Dendritic cell treated with granulocyte-macrophage colony-stimulating factor and Interleukin-4, amounts not matched to agents 40 ng/mL and 50 ng/mL, for 4 days (primary cell): ENCODE results near the gene MICU1.
"Not testable (repeated sequence)": the region's sequence is repeated elsewhere in the genome, so short reads cannot be mapped to it uniquely, and the experiment has no call there.

Experiments
- H3K27ac Mint-ChIP-seq: one replicate; pipeline ENCODE4 v1.8.0; 2022; ENCODE audit warnings: mild to moderate bottlenecking, mixed read lengths
- H3K27me3 Mint-ChIP-seq: one replicate; pipeline ENCODE4 v1.8.0; 2022; ENCODE audit warnings: mild to moderate bottlenecking, mixed read lengths
- H3K36me3 Mint-ChIP-seq: one replicate; pipeline ENCODE4 v1.8.0; 2022; ENCODE audit warnings: low read depth, mixed read lengths
- H3K4me1 Mint-ChIP-seq: one replicate; pipeline ENCODE4 v1.8.0; 2022; ENCODE audit warnings: low read depth, mixed read lengths
- H3K4me3 Mint-ChIP-seq: one replicate; pipeline ENCODE4 v1.8.0; 2022; ENCODE audit warnings: mild to moderate bottlenecking, moderate library complexity, mixed read lengths
- H3K9me3 Mint-ChIP-seq: one replicate; pipeline ENCODE4 v1.8.0; 2022; ENCODE audit warnings: mixed read lengths
- intact Hi-C: fragments of 100-400 bp; cut with micrococcal nuclease; formaldehyde crosslinking; loops from one replicate; pipeline ENCODE4 v1.15.0; 2022

MICU1 gene

GRCh38 chr10:72421885-72422540, 203.9 kb downstream of the MICU1 start:
- no peaks in the 10 kb centered on the region for H3K4me1 Mint-ChIP-seq
- intact Hi-C loops: no loop called here
- no peak overlapping the region for H3K4me3 Mint-ChIP-seq
- H3K36me3 Mint-ChIP-seq: peaks cover 51% of the 10 kb centered on the region
- no peaks in the 10 kb centered on the region for H3K27me3 Mint-ChIP-seq
- peaks cover 25% of the 10 kb centered on the region for H3K9me3 Mint-ChIP-seq
- no peak overlapping the region for H3K27ac Mint-ChIP-seq

- H3K4me1 Mint-ChIP-seq: no peaks in the 10 kb centered on the region
- H3K27me3 Mint-ChIP-seq: no peaks in the 10 kb centered on the region
- intact Hi-C loops: no loop called here
- H3K4me3 Mint-ChIP-seq: no peak overlapping the region
- no peak overlapping the region for H3K27ac Mint-ChIP-seq
- peaks cover 31% of the 10 kb centered on the region for H3K9me3 Mint-ChIP-seq
- peaks cover 66% of the 10 kb centered on the region for H3K36me3 Mint-ChIP-seq
These were observed 206.6 kb downstream of the MICU1 start for GRCh38 chr10:72419241-72419640.

DNA sequence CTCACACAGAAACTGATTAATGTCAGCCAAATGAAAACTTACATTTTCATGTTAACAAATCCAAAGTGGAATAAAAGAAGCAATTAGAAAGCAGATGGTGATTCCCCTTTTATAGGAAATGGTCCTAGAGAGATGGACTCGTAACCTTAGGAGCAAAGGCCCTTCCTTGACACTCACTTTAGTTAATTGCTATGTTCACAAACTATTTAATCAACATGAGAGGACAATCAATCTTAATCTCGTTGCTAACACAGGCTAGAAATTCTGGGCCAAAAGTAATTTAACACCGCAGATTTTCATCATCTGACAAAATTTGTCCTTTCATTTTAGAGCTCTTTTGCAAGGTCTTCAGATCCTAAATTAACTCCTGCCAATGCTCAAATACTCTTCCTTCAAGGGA, 207.2 kb downstream of the MICU1 start:
- Mint-ChIP-seq H3K27ac (no peak overlapping the region), H3K27me3 (no peaks in the 10 kb centered on the region), H3K4me1 (no peaks in the 10 kb centered on the region), H3K36me3 (peaks cover 72% of the 10 kb centered on the region), H3K9me3 (peaks cover 31% of the 10 kb centered on the region), H3K4me3 (no peak overlapping the region)
- intact Hi-C loops: no loop called here

- Mint-ChIP-seq H3K4me1 (no peaks in the 10 kb centered on the region), H3K36me3 (peaks cover 74% of the 10 kb centered on the region), H3K27me3 (no peaks in the 10 kb centered on the region), H3K9me3 (peaks cover 27% of the 10 kb centered on the region), H3K4me3 (no peak overlapping the region), H3K27ac (no peak overlapping the region)
- intact Hi-C loops: no loop called here
These were observed 207.9 kb downstream of the MICU1 start for GRCh38 chr10:72417971-72418370.

GRCh38 chr10:72416661-72417060, 209.2 kb downstream of the MICU1 start:
- Mint-ChIP-seq H3K36me3 (peaks cover 66% of the 10 kb centered on the region), H3K4me1 (no peaks in the 10 kb centered on the region), H3K9me3 (peaks cover 14% of the 10 kb centered on the region), H3K27me3 (no peaks in the 10 kb centered on the region), H3K27ac (no peak overlapping the region), H3K4me3 (no peak overlapping the region)
- intact Hi-C loops: no loop called here

GRCh38 chr10:72414642-72415041, 211.2 kb downstream of the MICU1 start:
- H3K27ac Mint-ChIP-seq: no peak overlapping the region
- peaks cover 61% of the 10 kb centered on the region for H3K36me3 Mint-ChIP-seq
- intact Hi-C loops: no loop called here

DNA sequence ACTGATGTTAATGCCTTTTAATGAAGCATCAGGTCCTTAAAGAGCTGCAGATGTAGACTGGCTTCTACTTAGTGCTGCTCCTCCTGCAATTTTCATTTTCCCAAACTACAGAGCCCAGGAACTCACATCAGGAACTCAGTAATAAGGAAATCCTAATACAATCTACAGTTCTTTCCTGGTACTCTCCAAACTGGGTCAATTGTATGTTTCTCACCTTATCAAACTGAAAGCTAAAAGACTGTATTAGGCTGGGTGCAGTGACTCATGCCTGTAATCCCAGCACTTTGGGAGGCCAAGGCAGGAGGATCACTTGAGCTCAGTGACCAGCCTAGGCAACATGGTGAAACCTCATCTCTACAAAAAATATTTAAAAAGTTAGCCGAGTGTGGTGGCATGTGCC, 216.7 kb downstream of the MICU1 start:
- Mint-ChIP-seq H3K36me3 (peaks cover 50% of the 10 kb centered on the region), H3K9me3 (no peaks in the 10 kb centered on the region), H3K4me3 (no peak overlapping the region), H3K27ac (no peak overlapping the region), H3K4me1 (no peaks in the 10 kb centered on the region), H3K27me3 (no peaks in the 10 kb centered on the region)
- intact Hi-C loops: no loop called here

More at GRCh38 chr10:72414642-72415041, 211.2 kb downstream of the MICU1 start:
- Mint-ChIP-seq H3K27me3 (no peaks in the 10 kb centered on the region), H3K9me3 (peaks cover 13% of the 10 kb centered on the region), H3K4me1 (no peaks in the 10 kb centered on the region), H3K4me3 (no peak overlapping the region)

GRCh38 chr10:72407927-72408600, 217.8 kb downstream of the MICU1 start:
- Mint-ChIP-seq H3K27me3 (no peaks in the 10 kb centered on the region), H3K36me3 (peaks cover 47% of the 10 kb centered on the region), H3K9me3 (no peaks in the 10 kb centered on the region), H3K27ac (no peak overlapping the region), H3K4me3 (no peak overlapping the region), H3K4me1 (no peaks in the 10 kb centered on the region)
- intact Hi-C loops: no loop called here

GRCh38 chr10:72407471-72407870, 218.4 kb downstream of the MICU1 start:
- no peak overlapping the region for H3K27ac Mint-ChIP-seq
- no peak overlapping the region for H3K4me3 Mint-ChIP-seq
- no peaks in the 10 kb centered on the region for H3K4me1 Mint-ChIP-seq
- no peaks in the 10 kb centered on the region for H3K9me3 Mint-ChIP-seq
- H3K27me3 Mint-ChIP-seq: no peaks in the 10 kb centered on the region
- intact Hi-C loops: no loop called here
- peaks cover 47% of the 10 kb centered on the region for H3K36me3 Mint-ChIP-seq

DNA sequence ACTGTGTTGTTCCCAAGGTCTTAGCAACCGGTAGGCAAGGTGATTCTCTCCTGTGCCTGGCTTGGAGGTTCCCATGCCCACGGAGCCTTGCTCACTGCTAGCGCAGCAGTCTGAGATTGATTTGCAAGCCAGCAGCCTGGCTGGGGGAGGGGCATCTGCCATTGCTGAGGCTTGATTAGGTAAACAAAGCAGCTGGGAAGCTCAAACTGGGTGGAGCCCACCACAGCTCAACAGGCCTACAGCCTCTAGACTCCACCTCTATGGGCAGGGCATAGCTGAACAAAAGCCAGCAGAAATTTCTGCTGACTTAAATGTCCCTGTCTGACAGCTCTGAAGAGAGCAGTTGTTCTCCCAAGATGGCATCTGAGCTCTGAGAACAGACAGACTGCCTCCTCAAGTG, 230.3 kb downstream of the MICU1 start:
- intact Hi-C loops: not testable (repeated sequence)
- peaks cover 22% of the 10 kb centered on the region for H3K36me3 Mint-ChIP-seq

DNA sequence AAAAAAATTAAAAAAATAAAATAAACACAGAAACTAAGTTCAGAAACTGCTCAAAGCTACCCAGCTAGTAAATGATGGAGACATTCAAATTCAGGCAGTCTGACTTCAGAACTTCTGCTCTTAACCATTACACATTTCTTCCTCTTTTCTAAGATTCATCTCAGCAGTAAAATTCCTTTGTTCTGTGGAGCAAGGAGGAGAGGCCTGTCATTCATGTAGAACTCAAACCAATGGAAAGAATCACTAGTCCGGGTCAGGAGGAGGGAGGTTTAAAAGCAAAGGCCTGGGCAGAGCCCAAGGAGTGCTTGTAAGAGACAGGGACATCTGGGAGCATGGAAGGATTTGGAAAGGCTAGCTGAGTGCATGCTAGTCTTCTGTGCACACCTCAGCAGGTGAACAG, 233.3 kb downstream of the MICU1 start:
- no peaks in the 10 kb centered on the region for H3K9me3 Mint-ChIP-seq
- intact Hi-C loops: no loop called here
- peaks cover 17% of the 10 kb centered on the region for H3K4me1 Mint-ChIP-seq
- H3K4me3 Mint-ChIP-seq: no peak overlapping the region
- no peaks in the 10 kb centered on the region for H3K27me3 Mint-ChIP-seq
- no peak overlapping the region for H3K27ac Mint-ChIP-seq
- peaks cover 22% of the 10 kb centered on the region for H3K36me3 Mint-ChIP-seq

More for the DNA sequence above, 230.3 kb downstream of the MICU1 start:
- not testable (repeated sequence) for H3K9me3 Mint-ChIP-seq, H3K4me3 Mint-ChIP-seq, H3K27ac Mint-ChIP-seq, H3K27me3 Mint-ChIP-seq
- peaks cover 12% of the 10 kb centered on the region for H3K4me1 Mint-ChIP-seq

- H3K4me3 Mint-ChIP-seq: no peak overlapping the region
- H3K36me3 Mint-ChIP-seq: peaks cover 9% of the 10 kb centered on the region
- H3K4me1 Mint-ChIP-seq: peaks cover 14% of the 10 kb centered on the region
These were observed 235.1 kb downstream of the MICU1 start for GRCh38 chr10:72390764-72391163.

DNA sequence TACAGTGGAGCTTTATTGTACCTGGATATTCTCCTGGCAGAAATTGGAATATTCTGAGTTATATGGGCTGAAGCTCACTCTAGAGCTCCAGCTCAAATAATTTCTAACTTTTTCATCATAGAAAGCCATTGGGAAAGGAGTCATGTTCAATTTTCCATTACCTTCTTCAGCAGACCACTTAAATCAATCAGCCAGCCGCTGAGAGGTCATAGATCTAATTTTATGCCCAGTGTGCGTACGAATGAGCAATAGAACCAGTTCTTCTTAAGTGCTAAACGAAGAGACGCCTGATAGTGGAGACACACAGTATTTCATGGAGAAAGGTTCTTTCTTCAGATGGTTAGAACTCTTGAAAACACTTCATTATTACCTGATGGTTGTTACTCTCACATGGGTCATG, 236.2 kb downstream of the MICU1 start:
- no peaks in the 10 kb centered on the region for H3K27me3 Mint-ChIP-seq
- H3K27ac Mint-ChIP-seq: no peak overlapping the region
- intact Hi-C loops: no loop called here
- H3K36me3 Mint-ChIP-seq: no peaks in the 10 kb centered on the region
- H3K4me3 Mint-ChIP-seq: no peak overlapping the region
- H3K9me3 Mint-ChIP-seq: no peaks in the 10 kb centered on the region
- H3K4me1 Mint-ChIP-seq: peaks cover 22% of the 10 kb centered on the region

More at GRCh38 chr10:72390764-72391163, 235.1 kb downstream of the MICU1 start:
- Mint-ChIP-seq H3K27ac (no peak overlapping the region), H3K27me3 (no peaks in the 10 kb centered on the region), H3K9me3 (no peaks in the 10 kb centered on the region)
- intact Hi-C loops: no loop called here

GRCh38 chr10:72389014-72389413, 236.9 kb downstream of the MICU1 start:
- no peaks in the 10 kb centered on the region for H3K9me3 Mint-ChIP-seq
- no peak overlapping the region for H3K4me3 Mint-ChIP-seq
- H3K36me3 Mint-ChIP-seq: no peaks in the 10 kb centered on the region
- H3K27me3 Mint-ChIP-seq: no peaks in the 10 kb centered on the region
- intact Hi-C loops: no loop called here
- peaks cover 22% of the 10 kb centered on the region for H3K4me1 Mint-ChIP-seq
- no peak overlapping the region for H3K27ac Mint-ChIP-seq

GRCh38 chr10:72388062-72388461, 237.8 kb downstream of the MICU1 start:
- H3K4me1 Mint-ChIP-seq: peaks cover 22% of the 10 kb centered on the region
- no peaks in the 10 kb centered on the region for H3K9me3 Mint-ChIP-seq
- no peak overlapping the region for H3K4me3 Mint-ChIP-seq
- H3K27me3 Mint-ChIP-seq: no peaks in the 10 kb centered on the region
- no peak overlapping the region for H3K27ac Mint-ChIP-seq
- intact Hi-C loops: no loop called here
- no peaks in the 10 kb centered on the region for H3K36me3 Mint-ChIP-seq
